Omental fat pad (tissue), 4 donors: Measurements from ENCODE around the gene HDAC9. TPM values are rescaled to one million over a fixed set of nuclear protein-coding genes. Genes with fewer than 3 reads are reported as not detected.

Experiments used
- ATAC-seq: fragments of 150-250 bp; one replicate; pipeline ENCODE4 v1.9.1; 2016; ENCODE audit warnings: mild to moderate bottlenecking, moderate library complexity; ENCODE audit not compliant: low FRiP score
- DNase-seq: peaks from one replicate; pipeline ENCODE4 v3.0.0-alpha.2; 2019; ENCODE audit warnings: low spot score
- total RNA-seq, 4 donors: library from RNA; depleted of rRNA; stranded (reverse); fragments of >200 nt; gene quantifications; one replicate each; pipeline ENCODE4 v1.1.0, GENCODE V29; 2016
- TF ChIP-seq, protein P1 (sequence below), 3 donors: fragments of 450-650 bp; IDR thresholded peaks; one replicate each; pipeline ENCODE4 v1.5.1; 2016 to 2017; ENCODE audit warnings: antibody characterized with exemption in 3 of 3, mild to moderate bottlenecking in 3 of 3, moderate library complexity in 2 of 3

The HDAC9 gene
- total RNA-seq, 4 donors from 2014 or later = 15.6 to 51.5 (median 24.1) TPM

DNA sequence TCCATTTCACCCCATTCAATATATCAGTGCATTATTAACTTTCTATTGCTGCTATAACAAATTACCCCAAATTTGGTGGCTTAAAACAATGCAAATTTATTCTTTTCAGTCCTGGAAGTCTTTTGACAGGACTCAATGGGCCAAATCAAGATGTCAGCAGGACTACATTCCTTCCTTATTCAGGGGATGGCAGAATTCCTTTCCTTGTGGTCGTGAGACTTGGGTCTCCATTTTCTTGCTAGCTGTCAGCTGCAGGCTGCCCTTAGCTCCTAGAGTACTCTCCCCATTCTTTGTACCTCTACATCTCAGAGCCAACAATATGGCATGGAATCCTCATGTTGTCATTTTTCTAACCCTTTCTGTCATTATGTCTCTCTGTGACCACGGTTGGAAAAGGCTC lies 310.6 kb downstream of the HDAC9 start:
- TF ChIP-seq, protein P1, sequence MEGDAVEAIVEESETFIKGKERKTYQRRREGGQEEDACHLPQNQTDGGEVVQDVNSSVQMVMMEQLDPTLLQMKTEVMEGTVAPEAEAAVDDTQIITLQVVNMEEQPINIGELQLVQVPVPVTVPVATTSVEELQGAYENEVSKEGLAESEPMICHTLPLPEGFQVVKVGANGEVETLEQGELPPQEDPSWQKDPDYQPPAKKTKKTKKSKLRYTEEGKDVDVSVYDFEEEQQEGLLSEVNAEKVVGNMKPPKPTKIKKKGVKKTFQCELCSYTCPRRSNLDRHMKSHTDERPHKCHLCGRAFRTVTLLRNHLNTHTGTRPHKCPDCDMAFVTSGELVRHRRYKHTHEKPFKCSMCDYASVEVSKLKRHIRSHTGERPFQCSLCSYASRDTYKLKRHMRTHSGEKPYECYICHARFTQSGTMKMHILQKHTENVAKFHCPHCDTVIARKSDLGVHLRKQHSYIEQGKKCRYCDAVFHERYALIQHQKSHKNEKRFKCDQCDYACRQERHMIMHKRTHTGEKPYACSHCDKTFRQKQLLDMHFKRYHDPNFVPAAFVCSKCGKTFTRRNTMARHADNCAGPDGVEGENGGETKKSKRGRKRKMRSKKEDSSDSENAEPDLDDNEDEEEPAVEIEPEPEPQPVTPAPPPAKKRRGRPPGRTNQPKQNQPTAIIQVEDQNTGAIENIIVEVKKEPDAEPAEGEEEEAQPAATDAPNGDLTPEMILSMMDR (IDR thresholded peaks at IDR 0.05) = no peak
- ATAC-seq (no peak), DNase-seq (no peak)

DNA sequence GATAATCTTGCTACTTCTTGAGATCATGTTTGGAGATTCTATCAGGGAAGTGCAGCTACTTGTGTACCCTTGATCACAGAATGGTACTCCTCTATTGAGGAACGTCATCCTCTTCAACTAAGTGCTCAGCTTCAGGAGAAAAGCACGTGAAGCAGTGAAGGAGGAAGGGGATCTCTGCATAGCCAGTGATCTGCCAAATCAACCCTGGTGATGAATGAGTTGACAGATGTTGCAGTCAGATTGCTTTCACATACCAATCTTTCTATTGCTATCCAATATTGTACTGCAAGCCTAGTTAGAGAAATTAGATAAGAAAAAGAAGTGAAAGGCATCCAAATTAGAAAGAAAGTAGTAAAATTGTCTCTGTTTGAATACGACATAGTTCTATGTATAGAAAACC lies 312.5 kb downstream of the HDAC9 start:
- ATAC-seq (no peak), DNase-seq (no peak)
- TF ChIP-seq, protein P1 (IDR thresholded peaks at IDR 0.05) = no peak

DNA sequence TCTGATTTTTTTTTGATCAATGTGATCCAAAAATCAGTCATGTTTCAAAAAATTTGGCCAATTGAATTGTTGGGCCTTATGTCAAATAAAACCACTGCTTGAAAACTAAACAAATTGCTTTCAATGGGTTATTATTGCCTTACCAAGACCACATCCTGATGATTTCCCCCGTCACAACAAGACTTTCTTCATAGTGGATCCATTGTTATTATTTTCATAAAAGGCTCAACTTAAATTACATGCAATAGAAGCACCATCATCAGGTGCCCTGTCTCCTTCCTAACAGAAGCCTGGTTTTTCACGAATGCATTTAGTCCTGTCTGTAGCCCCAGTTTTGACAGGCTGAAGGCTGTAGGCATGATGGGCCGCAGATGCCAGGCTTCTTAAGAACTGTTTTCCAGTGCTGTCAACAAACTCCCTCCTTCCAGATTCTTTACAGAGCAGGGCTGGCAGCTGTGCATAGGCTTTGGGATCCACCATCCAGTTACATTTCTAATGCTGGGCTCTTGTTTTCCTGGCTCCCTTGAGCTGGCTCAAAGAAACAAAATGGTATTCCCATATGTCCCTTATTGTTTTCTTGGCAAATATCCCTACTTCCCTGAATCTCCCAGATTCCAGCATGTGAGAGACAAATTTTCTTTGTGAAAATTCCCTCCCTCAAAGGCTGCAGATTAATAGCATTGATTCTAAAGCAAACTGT lies 319.9 kb downstream of the HDAC9 start:
- TF ChIP-seq, protein P1 (IDR thresholded peaks at IDR 0.05) = no peak
- DNase-seq (no peak), ATAC-seq (no peak)

DNA sequence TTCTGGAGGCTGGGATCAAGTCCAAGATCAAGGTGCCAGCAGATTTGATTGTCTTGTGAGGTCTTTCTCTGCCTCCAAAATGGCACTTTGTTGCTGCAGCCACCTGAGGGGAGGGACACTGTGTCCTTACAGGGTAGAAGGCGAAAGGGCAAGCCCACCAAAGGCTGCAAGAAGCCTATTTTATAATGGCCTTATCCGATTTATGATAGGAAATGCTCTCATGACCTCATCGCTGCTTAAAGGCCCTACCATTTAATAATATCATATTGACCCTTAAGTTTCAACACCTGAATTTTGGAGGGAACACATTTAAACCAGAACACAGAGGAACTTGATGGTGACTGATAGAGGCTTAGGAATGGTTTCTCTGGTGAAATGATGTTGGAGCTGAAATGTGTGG lies 325.4 kb downstream of the HDAC9 start:
- no peak for ATAC-seq
- TF ChIP-seq, protein P1 (IDR thresholded peaks at IDR 0.05) = no peak
- no peak for DNase-seq

DNA sequence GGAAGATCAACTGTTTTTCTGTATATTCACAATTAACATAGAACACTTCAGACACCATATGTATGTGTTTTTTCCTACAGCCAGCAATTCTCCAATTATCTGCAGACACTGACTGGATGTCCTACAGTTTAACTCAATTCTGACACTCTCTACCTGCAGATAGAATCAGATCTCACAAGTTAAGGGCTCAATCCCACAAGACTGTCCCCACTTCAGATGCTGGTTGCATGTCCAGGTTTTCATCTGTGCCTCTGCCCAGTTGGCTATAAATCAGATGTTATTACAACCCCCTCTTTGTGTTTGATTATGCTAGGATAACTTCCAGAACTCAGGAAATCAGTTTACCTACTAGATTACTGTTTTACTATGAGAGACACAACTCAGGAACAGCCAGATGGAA lies 326.0 kb downstream of the HDAC9 start:
- DNase-seq = no peak
- TF ChIP-seq, protein P1 (IDR thresholded peaks at IDR 0.05) = no peak
- ATAC-seq = no peak

DNA sequence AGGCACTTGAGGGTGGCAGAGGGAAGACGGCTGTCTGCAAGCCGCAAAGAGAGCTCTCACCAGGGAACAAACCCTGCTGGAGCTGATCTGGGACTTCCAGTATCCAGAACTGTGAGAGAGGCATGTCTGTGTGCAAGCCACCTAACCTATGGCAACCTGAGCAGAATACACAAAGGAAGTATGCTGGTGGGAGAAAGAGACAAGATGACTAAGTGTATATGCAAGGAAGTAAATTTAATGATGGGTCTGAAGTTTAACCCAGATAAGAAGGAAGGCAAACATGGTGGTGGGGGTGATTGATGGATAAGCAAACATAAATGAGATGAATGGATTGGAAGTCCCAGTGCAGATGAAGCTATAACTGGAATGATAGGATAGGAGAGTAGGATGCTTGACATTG lies 328.6 kb downstream of the HDAC9 start:
- TF ChIP-seq, protein P1 (IDR thresholded peaks at IDR 0.05) = no peak
- DNase-seq (no peak), ATAC-seq (no peak)

DNA sequence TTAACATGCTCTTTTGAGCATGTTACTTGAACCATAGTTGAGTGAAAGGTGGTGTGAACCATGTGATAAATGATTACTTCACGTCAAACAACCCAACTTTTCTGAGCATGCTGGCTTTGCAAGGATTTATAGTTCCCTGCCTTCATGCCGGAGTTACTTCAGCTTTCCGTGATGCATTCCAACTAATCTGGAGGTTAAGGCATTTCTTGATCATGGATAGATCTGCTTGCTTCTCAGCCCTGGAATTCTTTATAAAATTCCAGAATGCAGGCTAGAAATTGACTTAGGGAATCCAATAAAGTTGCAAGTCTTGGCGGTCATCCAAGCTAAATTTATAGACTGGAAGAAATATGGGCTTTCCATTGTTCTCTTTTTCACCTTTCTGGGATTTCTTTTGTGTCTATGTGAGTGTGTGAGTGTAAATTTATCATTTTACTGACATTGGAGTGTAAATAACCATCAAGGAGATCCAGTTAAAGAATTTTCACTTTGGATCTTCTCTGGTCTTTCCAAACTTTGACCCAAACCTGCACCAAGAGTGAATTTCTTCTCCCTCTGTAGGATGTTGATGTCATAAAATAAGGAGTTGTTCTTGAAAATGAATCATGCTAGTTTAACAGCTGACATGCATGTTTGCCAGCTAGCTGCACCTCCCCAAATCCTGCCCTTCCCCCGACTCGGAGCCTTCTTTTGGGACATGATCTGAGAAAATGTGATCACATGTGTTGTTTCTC lies 332.9 kb downstream of the HDAC9 start:
- ATAC-seq = no peak
- DNase-seq = no peak
- TF ChIP-seq, protein P1 (IDR thresholded peaks at IDR 0.05) = no peak
